ENCODE measurements around the gene LAMA5.

DNA sequence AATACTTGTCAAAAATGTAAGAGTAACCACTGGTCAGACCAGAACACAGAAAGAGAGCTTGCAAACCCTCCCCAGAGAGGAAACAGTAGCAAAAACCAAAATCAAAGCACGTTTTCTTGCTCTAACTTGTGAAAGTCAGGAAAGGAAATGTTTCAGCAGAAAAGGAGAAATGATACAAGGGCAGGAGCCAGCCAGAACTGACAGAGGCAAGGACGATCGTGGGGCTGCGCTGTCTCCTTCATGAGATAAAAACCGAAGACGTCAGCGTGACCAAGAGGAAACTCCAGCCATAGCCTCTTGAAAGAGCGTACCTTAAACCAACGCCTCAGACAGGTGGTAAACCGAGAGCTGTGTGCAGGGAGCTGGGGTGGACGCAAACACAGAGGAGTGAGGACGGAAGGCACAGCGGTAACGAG lies 27.5 kb downstream of the LAMA5 start:
- TF ChIP-seq, protein P1, sequence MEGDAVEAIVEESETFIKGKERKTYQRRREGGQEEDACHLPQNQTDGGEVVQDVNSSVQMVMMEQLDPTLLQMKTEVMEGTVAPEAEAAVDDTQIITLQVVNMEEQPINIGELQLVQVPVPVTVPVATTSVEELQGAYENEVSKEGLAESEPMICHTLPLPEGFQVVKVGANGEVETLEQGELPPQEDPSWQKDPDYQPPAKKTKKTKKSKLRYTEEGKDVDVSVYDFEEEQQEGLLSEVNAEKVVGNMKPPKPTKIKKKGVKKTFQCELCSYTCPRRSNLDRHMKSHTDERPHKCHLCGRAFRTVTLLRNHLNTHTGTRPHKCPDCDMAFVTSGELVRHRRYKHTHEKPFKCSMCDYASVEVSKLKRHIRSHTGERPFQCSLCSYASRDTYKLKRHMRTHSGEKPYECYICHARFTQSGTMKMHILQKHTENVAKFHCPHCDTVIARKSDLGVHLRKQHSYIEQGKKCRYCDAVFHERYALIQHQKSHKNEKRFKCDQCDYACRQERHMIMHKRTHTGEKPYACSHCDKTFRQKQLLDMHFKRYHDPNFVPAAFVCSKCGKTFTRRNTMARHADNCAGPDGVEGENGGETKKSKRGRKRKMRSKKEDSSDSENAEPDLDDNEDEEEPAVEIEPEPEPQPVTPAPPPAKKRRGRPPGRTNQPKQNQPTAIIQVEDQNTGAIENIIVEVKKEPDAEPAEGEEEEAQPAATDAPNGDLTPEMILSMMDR (IDR thresholded peaks at IDR 0.05): no peak
- TF ChIP-seq POLR2A (IDR thresholded peaks at IDR 0.05): no peak

Data from right lobe of liver (tissue), 4 donors.